Lung (tissue), 12 donors: ENCODE measurements around the gene FKBP9. TPM values are rescaled to one million over a fixed set of nuclear protein-coding genes. Genes with fewer than 3 reads are reported as not detected.

Experiments used
- ATAC-seq: fragments of 200-7000 bp; cut with Tn5 transposase; one replicate; pipeline ENCODE4 v1.9.1; 2020; ENCODE audit warnings: moderate number of reproducible peaks; ENCODE audit not compliant: insufficient read depth, low FRiP score
- DNase-seq, 3 donors: peaks; one replicate each; pipeline ENCODE4 v3.0.0-alpha.2; 2013 to 2017
- H3K27ac ChIP-seq, 2 donors: one replicate each; pipeline ENCODE4 v1.5.1; 2013; ENCODE audit warnings: mild to moderate bottlenecking in 2 of 2, moderate library complexity in 2 of 2, control low read depth in 1 of 2, inconsistent platforms in 1 of 2, low read depth in 1 of 2, low read length in 1 of 2
- H3K27me3 ChIP-seq, 3 donors: one replicate each; pipeline ENCODE4 v1.5.1; 2013; ENCODE audit warnings: low read length in 2 of 3; ENCODE audit not compliant: control insufficient read depth in 3 of 3, insufficient read depth in 3 of 3
- H3K36me3 ChIP-seq, 4 donors: one replicate each; pipeline ENCODE4 v1.5.1; 2013; ENCODE audit warnings: low read length in 4 of 4, mild to moderate bottlenecking in 1 of 4, moderate library complexity in 1 of 4; ENCODE audit not compliant: control insufficient read depth in 4 of 4, insufficient read depth in 4 of 4
- H3K4me1 ChIP-seq, 5 donors: one replicate each; pipeline ENCODE4 v1.5.1; 2013; ENCODE audit warnings: low read length in 5 of 5, mild to moderate bottlenecking in 2 of 5, moderate library complexity in 1 of 5; ENCODE audit not compliant: control insufficient read depth in 5 of 5, insufficient read depth in 5 of 5
- H3K4me3 ChIP-seq: one replicate; pipeline ENCODE4 v1.5.1; 2013; ENCODE audit warnings: mild to moderate bottlenecking, control low read depth, moderate library complexity
- H3K9ac ChIP-seq, 2 donors: one replicate each; pipeline ENCODE4 v1.5.1; 2013; ENCODE audit warnings: low read length in 2 of 2, control low read depth in 1 of 2; ENCODE audit not compliant: insufficient read depth in 1 of 2
- H3K9me3 ChIP-seq, 4 donors: one replicate each; pipeline ENCODE4 v1.5.1; 2013; ENCODE audit warnings: low read length in 3 of 4, mild to moderate bottlenecking in 1 of 4, moderate library complexity in 1 of 4; ENCODE audit not compliant: control insufficient read depth in 4 of 4, insufficient read depth in 3 of 4
- WGBS, 2 donors: extraction: QIAGEN DNeasy Blood & Tissue Kit; methylation state at CpG; one replicate each; pipeline ENCODE4 v1.1.7; 2013; 5-methylcytosine and 5-hydroxymethylcytosine counted together
- polyA plus RNA-seq, 2 donors: library from polyadenylated mRNA; stranded (reverse); fragments of 200-250 nt; gene quantifications; one replicate each; pipeline ENCODE4 v1.2.1, GENCODE V29; 2013
- total RNA-seq, 2 donors: library from RNA; depleted of rRNA in 1 of 2; stranded (reverse); fragments of >200 nt in 1 of 2; gene quantifications; one replicate each; pipeline ENCODE4 v1.2.1, GENCODE V29; 2014 to 2021
- TF ChIP-seq, protein P1 (sequence below): IDR thresholded peaks from 2 replicates; pipeline ENCODE4 v1.5.1; 2012; ENCODE audit warnings: mild to moderate bottlenecking; ENCODE audit errors: control extremely low read depth, extremely low read depth
- donor health status: control.
- donor health status: control.
- donor health status: Bipolar disorder and iron deficiency.
- donor health status: healthy.
- donor health status: DM: yes; HTN: yes; CAD: no.

Gene FKBP9
- total and polyA plus RNA-seq, 4 donors: 24.2 to 118 (median 74.1) TPM

DNA sequence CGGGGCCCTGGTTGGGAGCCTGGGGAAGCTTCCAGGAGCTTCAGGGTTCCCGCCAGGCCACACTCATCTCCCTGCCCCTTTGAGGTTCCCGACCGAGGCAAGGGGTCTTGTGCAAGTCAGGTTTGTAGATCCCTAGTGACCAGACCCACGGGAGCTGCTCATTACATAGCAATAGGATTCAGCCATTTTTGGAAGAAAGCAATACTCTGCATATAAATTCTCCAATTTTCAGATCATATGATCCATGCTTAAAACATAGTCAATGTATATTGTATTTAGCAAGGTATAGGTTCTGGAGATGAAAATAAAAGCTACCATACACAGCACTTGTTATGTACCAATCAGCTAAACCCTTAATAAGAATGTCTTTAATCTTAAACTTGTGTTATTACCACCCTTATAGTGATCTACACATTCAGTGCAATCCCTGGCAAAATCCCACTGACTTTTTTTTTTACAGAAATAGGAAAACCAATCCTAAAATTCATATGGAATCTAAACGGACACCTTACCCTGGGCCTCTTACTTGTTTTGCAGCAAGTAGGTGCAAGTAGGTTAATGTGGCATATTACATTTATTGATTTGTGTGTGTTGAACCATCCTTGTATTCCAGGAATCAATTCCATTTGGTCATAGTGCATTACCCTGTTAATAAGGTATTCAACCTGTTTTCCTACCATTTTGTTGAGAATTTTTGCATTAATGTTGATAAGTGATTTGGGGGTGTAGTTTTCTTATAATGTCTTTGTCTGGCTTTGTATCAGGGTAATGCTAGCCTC is 13.8 kb upstream of the FKBP9 start:
- 14 to 16% methylated on average over 6 of the region's 6 CpGs for WGBS, 2 donors
- H3K27ac ChIP-seq: peak overlapping the region; percentile 35 to 96
- TF ChIP-seq, protein P1, sequence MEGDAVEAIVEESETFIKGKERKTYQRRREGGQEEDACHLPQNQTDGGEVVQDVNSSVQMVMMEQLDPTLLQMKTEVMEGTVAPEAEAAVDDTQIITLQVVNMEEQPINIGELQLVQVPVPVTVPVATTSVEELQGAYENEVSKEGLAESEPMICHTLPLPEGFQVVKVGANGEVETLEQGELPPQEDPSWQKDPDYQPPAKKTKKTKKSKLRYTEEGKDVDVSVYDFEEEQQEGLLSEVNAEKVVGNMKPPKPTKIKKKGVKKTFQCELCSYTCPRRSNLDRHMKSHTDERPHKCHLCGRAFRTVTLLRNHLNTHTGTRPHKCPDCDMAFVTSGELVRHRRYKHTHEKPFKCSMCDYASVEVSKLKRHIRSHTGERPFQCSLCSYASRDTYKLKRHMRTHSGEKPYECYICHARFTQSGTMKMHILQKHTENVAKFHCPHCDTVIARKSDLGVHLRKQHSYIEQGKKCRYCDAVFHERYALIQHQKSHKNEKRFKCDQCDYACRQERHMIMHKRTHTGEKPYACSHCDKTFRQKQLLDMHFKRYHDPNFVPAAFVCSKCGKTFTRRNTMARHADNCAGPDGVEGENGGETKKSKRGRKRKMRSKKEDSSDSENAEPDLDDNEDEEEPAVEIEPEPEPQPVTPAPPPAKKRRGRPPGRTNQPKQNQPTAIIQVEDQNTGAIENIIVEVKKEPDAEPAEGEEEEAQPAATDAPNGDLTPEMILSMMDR: no peak
- no peaks in the 10 kb centered on the region for H3K27me3 ChIP-seq
- peaks cover 0 to 5% (median under 1%) of the 10 kb centered on the region in 4 donors for H3K9me3 ChIP-seq
- ATAC-seq: no peak
- DNase-seq: no peak
- no peaks in the 10 kb centered on the region for H3K36me3 ChIP-seq
- H3K4me1 ChIP-seq: peaks cover 0 to 11% (median 1%) of the 10 kb centered on the region in 5 donors
- no peak overlapping the region for H3K4me3 ChIP-seq
- peak overlapping the region in 1 of 2 donors; percentile 61 for H3K9ac ChIP-seq

DNA sequence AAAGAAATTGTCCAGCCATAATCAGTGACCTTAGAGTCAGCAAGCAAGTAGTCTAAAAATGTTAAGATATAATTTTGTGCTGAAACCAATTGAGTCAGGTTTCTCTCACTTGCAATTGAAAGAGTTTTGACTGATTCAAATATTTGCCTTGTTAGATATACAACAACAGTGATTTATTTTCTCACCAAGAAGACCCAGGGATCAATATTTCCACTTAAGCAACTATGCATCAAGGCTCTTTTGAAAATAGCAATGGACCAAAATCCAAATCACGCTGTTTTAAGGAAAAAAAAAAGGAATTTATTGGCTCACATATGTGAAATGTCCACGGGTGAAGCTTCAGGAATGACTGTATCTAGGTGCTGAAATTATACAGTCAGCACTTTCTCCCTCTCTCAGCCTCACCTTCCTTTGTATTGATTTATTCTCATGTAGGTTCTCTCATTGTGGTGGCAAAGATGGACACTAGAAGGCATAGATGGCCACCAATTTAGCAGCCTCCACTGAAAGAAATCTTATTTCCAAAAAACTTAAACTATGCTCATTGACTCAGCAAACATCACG is 9.7 kb upstream of the FKBP9 start:
- no peaks in the 10 kb centered on the region for H3K27me3 ChIP-seq
- no peaks in the 10 kb centered on the region for H3K36me3 ChIP-seq
- TF ChIP-seq, protein P1: no peak
- DNase-seq (no peak), ATAC-seq (no peak)
- no peak overlapping the region for H3K9ac ChIP-seq
- peaks cover 0 to 5% (median 2%) of the 10 kb centered on the region in 4 donors for H3K9me3 ChIP-seq
- H3K4me1 ChIP-seq: peaks cover 0 to 1% (median 0%) of the 10 kb centered on the region in 5 donors
- H3K27ac ChIP-seq: no peak overlapping the region
- H3K4me3 ChIP-seq: no peak overlapping the region
- 90 to 93% methylated on average over 3 of the region's 3 CpGs for whole genome bisulfite sequencing, 2 donors

DNA sequence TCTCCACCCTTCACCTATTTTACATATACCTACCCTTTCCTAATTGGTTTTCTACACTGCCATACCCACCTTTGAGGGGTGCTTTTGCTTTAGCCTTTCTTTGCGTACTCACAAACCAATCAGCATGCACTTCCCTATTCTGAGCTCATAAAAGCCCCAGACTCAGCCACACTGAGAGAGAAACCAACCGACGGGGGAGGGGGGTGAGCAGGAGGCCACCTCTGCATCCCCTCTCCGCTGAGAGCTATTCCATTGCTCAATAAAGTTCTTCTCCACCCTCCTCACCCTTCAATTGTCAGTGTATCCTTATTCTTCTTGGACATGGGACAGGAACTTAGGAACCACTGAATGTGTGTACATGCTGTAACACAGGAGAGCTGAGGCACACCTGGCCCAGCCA is 9.0 kb upstream of the FKBP9 start:
- 89 to 96% methylated on average over 4 of the region's 4 CpGs for WGBS, 2 donors
- no peak overlapping the region for H3K27ac ChIP-seq
- no peaks in the 10 kb centered on the region for H3K27me3 ChIP-seq
- DNase-seq (no peak), ATAC-seq (no peak)
- TF ChIP-seq, protein P1: no peak
- H3K4me3 ChIP-seq: no peak overlapping the region
- peaks cover 0 to under 1% (median 0%) of the 10 kb centered on the region in 5 donors for H3K4me1 ChIP-seq
- H3K9me3 ChIP-seq: peaks cover 0 to 5% (median 2%) of the 10 kb centered on the region in 4 donors
- H3K9ac ChIP-seq: no peak overlapping the region
- no peaks in the 10 kb centered on the region for H3K36me3 ChIP-seq
